Measurements from ENCODE around the gene TUBB3. TPM values are rescaled to one million over a fixed set of nuclear protein-coding genes. Genes with fewer than 3 reads are reported as not detected.
A peak's percentile ranks its signal among the peaks of the same experiment; 100 is the strongest.
"Not testable (repeated sequence)": the region's sequence is repeated elsewhere in the genome, so short reads cannot be mapped to it uniquely, and the experiment has no call there.

Gene TUBB3
- 24.5 to 26.4 TPM (median 24.7 TPM) in 3 replicates for total RNA-seq

DNA sequence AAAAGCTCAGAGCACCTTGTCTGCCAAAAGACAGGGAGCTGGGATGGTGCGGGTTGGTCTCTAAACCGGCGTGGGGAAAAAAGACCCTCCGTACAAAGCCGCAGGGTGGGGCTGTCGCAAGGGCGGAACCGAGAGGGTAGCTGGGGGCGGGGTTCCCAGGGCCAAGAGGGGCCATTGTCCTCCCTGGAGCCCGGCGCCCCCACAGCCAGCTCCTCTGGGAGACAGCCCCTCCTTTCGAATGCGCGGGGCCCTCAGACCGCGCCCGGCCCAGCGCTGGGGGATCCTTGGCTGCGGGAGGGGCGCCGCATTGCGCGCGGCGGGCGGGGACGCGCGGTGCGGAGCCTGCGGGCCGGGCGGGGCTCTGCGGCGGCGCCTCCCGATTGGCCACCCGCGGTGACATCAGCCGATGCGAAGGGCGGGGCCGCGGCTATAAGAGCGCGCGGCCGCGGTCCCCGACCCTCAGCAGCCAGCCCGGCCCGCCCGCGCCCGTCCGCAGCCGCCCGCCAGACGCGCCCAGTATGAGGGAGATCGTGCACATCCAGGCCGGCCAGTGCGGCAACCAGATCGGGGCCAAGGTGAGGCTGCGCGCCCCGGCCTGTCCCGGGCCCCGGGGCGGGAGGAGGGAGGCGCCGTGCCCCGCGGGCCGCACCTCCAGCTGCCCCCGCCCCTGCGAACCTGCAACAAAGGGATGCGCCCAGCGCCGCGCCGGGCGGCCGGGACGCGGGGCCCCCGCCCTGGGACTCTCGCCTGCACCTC lies at the start of gene TUBB3:
Gene TUBB3, plus strand, starts transcription at position 459 of the 756 bp plus-strand sequence. Its CDS starts 60 bp downstream, at position 519.
- peak within 1 kb of the TSS; percentile 91 for H3K27ac Mint-ChIP-seq

DNA sequence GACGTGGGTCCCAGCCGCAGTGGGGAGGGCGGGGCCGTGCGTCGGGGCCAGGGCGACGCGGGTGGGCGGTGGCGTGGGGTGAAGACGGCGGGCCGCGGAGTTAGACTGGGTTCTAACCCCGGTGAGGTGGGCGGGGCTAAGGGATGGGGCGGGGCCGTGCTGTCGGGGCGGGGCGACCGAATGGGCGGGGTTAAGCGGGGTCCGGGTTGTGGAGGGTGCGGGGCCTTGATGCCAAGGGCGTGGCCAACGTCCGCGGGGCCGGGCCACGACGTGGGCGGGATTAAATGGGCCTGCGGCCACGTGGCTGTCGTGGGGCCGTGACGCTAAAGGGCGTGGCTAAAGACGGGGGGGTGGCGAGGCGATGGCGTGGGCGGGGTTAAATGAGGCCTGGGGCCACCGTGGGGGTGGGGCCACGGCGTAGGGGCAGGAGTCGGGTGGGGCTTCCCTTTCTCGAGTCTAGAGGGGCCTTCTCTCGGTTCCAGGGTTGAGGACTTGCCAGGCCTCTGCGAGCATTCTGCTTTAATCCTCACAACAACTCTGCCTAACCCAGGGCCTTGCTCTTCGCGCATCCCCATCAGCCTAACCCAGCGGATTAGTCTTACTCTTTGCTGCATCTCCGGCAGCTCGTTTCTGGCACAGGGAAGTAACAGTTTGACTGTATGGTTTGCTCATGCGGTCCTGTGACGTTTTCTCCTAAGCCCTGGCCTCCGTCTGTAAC lies 49.0 kb upstream of the TUBB3 start:
- TF ChIP-seq, protein P1, sequence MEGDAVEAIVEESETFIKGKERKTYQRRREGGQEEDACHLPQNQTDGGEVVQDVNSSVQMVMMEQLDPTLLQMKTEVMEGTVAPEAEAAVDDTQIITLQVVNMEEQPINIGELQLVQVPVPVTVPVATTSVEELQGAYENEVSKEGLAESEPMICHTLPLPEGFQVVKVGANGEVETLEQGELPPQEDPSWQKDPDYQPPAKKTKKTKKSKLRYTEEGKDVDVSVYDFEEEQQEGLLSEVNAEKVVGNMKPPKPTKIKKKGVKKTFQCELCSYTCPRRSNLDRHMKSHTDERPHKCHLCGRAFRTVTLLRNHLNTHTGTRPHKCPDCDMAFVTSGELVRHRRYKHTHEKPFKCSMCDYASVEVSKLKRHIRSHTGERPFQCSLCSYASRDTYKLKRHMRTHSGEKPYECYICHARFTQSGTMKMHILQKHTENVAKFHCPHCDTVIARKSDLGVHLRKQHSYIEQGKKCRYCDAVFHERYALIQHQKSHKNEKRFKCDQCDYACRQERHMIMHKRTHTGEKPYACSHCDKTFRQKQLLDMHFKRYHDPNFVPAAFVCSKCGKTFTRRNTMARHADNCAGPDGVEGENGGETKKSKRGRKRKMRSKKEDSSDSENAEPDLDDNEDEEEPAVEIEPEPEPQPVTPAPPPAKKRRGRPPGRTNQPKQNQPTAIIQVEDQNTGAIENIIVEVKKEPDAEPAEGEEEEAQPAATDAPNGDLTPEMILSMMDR (IDR thresholded peaks at IDR 0.05; ENCODE audit: unreplicated experiment) = no peak
- Mint-ChIP-seq H3K9me3 (no peaks in the 10 kb centered on the region), H3K4me1 (peaks cover 15% of the 10 kb centered on the region), H3K36me3 (peaks cover 13% of the 10 kb centered on the region), H3K4me3 (peak overlapping the region; percentile 87), H3K27ac (peak overlapping the region; percentile 99), H3K27me3 (ENCODE audit: low read depth) (no peaks in the 10 kb centered on the region)
- peak; percentile 92 to 93 for DNase-seq (ENCODE audit: low spot score in 2 of 2, unreplicated experiment in 2 of 2)

More for the DNA sequence above, at the start of gene TUBB3:
- peak within 1 kb of the TSS; percentile 85 for H3K4me3 Mint-ChIP-seq
- peaks cover 20% of the 10 kb centered on the region for H3K4me1 Mint-ChIP-seq
- TF ChIP-seq, protein P1 (IDR thresholded peaks at IDR 0.05; ENCODE audit: unreplicated experiment) = no peak
- H3K9me3 Mint-ChIP-seq = no peaks in the 10 kb centered on the region
- H3K27me3 Mint-ChIP-seq (ENCODE audit: low read depth) = peaks cover 51% of the 10 kb centered on the region
- peak; percentile 62 to 80 for DNase-seq (ENCODE audit: low spot score in 2 of 2, unreplicated experiment in 2 of 2)
- H3K36me3 Mint-ChIP-seq = no peaks in the 10 kb centered on the region

DNA sequence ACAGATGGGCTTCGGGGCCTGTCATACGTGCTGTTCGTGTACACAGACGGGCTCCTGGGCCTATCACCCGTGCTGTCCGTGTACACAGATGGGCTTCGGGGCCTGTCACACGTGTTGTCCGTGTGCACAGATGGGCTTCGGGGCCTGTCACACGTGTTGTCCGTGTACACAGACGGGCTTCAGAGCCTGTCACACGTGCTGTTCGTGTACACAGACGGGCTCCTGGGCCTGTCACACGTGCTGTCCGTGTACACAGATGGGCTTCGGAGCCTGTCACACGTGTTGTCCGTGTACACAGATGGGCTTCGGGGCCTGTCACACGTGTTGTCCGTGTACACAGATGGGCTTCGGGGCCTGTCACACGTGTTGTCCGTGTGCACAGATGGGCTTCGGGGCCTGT lies 44.0 kb upstream of the TUBB3 start:
- H3K27me3 Mint-ChIP-seq (ENCODE audit: low read depth); DNase-seq (ENCODE audit: low spot score in 2 of 2, unreplicated experiment in 2 of 2); H3K4me3 Mint-ChIP-seq; H3K27ac Mint-ChIP-seq; H3K9me3 Mint-ChIP-seq: not testable (repeated sequence)
- peaks cover 21% of the 10 kb centered on the region for H3K4me1 Mint-ChIP-seq
- H3K36me3 Mint-ChIP-seq = peaks cover 25% of the 10 kb centered on the region

DNA sequence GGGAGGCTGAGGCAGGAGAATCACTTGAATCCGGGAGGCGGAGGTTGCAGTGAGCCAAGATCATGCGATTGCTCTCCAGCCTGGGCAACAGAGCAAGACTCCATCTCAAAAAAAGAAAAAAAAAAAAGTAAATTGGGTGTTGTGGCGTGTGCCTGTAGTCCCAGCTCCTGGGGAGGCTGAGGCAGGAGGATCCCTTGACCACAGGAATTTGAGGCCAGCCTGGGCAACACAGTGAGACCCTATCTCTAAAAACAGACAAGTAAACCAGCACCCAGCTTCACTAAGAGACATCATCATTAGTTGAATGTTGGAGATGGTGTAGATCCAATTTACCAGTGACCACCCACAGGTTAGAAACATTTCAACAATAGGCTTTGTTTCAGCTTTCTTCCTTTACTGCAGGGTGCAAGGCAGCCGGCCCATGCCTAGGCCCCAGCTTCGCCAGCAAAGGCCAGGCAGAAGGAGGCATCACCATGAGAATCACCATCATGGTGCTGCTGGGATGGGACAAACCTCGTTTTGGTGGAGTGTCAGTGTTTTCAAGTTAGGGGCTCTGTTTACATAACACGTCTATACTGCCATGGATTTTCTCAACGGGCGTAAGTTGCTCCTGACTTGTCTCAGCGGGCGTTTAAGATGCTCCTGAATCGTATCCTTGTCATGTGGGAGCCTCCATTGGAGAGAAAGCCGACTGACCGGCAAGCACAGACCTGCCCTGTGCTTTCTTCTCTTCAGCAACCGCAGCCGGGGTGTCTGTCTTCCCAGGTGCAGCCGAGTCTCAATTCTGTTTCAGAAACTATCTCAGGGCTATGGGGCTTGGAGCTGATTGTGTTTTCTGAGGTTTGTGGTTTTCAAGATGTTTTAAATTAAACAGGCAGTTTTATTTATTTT lies 42.4 kb upstream of the TUBB3 start:
- no peaks in the 10 kb centered on the region for H3K9me3 Mint-ChIP-seq
- H3K27me3 Mint-ChIP-seq (ENCODE audit: low read depth) = no peaks in the 10 kb centered on the region
- no peak overlapping the region for H3K4me3 Mint-ChIP-seq
- H3K36me3 Mint-ChIP-seq = peaks cover 26% of the 10 kb centered on the region
- peaks cover 13% of the 10 kb centered on the region for H3K4me1 Mint-ChIP-seq
- H3K27ac Mint-ChIP-seq = peak overlapping the region; percentile 70
- no peak for DNase-seq (ENCODE audit: low spot score in 2 of 2, unreplicated experiment in 2 of 2)
- TF ChIP-seq, protein P1 (IDR thresholded peaks at IDR 0.05; ENCODE audit: unreplicated experiment) = no peak

DNA sequence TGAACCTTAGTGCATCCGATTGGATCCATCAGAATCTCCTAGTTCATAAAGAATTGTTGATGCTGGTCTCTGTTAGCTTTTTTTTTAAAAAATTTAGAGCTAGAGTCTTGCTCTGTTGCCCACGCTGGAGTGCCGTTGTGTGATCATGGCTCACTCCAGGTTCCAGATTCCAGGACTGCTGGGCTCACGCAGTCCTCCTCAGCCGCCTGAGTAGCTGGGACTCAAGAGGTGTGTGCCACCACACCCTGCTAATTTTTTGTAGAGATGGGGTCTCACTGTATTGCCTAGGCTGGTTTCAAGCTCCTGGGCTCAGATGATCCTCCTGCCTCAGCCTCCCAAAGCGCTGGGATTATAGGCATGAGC lies 41.8 kb upstream of the TUBB3 start:
- Mint-ChIP-seq H3K36me3 (peaks cover 26% of the 10 kb centered on the region), H3K9me3 (no peaks in the 10 kb centered on the region), H3K27me3 (ENCODE audit: low read depth) (no peaks in the 10 kb centered on the region), H3K4me1 (peaks cover 13% of the 10 kb centered on the region), H3K27ac (no peak overlapping the region), H3K4me3 (no peak overlapping the region)
- DNase-seq (ENCODE audit: low spot score in 2 of 2, unreplicated experiment in 2 of 2) = no peak
- TF ChIP-seq, protein P1 (IDR thresholded peaks at IDR 0.05; ENCODE audit: unreplicated experiment) = no peak

Measured in mesothelial cell of epicardium (in vitro differentiated cells).